Right ventricle myocardium inferior (tissue), 1 donor: ENCODE measurements around the gene MATCAP1. TPM values are rescaled to one million over a fixed set of nuclear protein-coding genes. Genes with fewer than 3 reads are reported as not detected.

Experiments used
- ATAC-seq: fragments of 200-7000 bp; cut with Tn5 transposase; one replicate; pipeline ENCODE4 v1.9.1; 2020; ENCODE audit warnings: mild to moderate bottlenecking, moderate library complexity
- DNase-seq: peaks from one replicate; pipeline ENCODE4 v3.0.0; 2021; ENCODE audit errors: missing footprints
- intact Hi-C: fragments of 100-400 bp; cut with DNase I; formaldehyde crosslinking; loops from one replicate; pipeline ENCODE4 v1.11.0; 2022
- total RNA-seq: library from RNA; stranded (reverse); fragmentation: NEBNext Ultra II Directional; extraction: Animal tissue kit (Norgen Biotek cat#: 25700); gene quantifications from one replicate; pipeline ENCODE4 v1.2.1, GENCODE V29; 2021
- donor health status: DM: no; HTN: yes; CAD: no; lungs with severe emphysema.

The MATCAP1 gene
- total RNA-seq, 1 donor from 2014 or later: 9.8 TPM

DNA sequence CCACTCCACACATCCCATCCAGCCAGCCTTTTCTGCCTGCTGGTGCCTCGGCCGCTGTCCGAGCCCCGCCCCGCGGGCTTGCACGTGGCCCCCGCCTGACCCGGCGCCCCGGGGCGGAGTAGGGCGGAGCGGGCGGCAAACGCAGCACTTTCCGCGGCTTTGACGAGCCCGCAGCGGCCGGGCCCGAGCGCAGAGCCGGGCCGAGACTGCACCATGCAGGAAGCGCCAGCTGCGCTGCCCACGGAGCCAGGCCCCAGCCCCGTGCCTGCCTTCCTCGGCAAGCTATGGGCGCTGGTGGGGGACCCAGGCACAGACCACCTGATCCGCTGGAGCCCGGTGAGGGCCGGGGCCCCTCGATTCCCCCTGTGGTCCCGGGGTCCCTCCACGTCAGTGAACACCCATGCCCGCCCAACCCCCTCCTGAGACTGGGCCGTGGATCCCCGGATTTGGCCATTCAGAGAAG lies 19.1 kb downstream of the MATCAP1 start, which contains the start of gene HSF4:
HSF4 (plus strand) TSS at position 147 of the 463 bp plus-strand sequence; CDS start at position 214, 67 bp downstream.
- DNase-seq: peak; percentile 87
- ATAC-seq: peak; percentile 62
- intact Hi-C loops: no loop called here

DNA sequence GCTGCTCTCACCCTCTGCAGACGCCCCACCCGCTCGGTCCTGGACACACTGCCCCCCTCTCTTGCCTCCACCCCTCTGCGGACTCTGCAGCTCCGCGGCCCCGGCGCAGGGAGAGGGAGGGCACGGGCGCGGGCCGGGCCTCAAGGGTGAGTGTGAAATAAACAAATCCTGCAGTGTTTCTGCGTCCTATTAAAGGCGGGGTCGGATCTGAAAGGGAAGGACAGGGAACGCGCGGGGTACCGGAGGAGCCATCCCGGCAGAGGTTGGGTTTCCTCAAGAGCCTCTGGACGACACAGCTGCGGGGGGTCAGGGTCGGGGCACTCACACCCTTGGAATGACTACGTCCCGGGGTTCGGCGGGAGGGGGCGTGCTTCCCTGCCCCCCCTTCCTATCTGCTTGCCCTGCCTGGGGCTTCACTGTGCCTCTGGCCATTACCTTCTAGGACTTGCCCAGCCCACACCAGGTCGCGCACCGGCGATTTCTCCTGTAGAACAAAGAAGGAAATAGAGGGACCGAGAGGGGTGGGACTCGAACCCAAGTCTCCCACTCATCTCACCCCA lies 19.7 kb downstream of the MATCAP1 start:
- DNase-seq (peak; percentile 62), ATAC-seq (peak; percentile 17)
- intact Hi-C loops: no loop called here

DNA sequence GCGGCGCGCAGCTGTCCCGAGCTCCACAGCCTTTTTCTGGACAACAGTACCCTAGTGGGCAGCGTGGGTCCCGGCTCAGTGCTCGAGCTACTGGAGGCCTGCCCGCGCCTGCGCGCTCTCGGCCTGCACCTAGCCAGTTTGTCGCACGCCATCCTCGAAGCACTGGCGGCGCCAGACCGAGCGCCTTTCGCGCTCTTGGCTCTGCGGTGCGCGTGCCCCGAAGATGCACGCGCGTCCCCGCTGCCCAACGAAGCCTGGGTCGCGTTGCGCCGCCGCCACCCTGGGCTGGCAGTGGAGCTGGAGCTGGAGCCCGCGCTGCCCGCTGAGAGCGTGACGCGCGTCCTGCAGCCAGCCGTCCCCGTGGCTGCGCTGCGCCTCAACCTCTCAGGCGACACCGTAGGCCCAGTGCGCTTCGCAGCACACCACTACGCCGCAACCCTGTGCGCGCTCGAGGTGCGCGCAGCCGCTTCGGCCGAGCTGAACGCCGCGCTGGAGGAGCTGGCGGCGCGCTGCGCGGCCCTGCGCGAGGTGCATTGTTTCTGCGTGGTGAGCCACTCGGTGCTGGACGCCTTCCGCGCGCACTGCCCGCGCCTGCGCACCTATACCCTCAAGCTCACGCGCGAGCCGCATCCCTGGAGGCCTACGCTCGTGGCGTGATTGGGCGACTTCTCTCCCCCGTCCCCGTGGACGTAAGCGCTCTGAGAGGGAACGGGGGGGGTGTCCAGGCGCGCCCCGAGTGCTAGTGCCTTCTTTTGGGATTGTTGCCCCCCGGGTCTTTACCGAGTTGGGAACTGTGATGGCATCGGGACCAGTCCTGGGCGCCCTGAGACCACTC lies 20.4 kb downstream of the MATCAP1 start:
- peak; percentile 51 for ATAC-seq
- intact Hi-C loops: no loop called here

DNA sequence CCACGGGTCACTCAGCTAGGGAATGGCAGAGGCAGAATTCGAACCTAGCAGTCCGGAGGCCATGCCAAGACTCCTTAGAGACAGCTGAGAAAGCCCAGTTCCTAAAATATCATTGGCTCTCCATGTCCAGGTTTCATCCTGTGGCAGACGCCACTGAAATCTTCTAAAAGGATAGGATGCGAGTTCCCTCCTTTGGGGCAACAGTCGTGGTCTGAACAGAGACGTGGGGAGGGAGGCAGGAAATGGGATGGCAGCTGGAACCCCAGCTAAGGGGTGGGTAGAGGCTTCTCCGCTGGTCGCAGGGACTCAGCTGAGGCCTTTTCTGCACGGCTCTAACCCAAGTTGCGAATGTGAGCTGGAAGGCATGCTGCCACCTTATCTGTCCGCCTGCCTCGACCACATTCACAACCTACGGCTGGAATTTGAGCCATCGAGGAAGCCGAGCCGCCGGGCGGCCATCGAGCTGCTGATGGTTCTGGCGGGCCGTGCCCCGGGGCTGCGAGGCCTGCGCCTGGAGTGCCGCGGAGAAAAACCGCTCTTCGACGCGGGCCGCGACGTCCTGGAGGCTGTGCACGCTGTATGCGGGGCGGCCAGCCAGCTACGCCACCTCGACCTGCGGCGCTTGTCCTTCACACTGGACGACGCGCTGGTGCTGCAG lies 21.1 kb downstream of the MATCAP1 start:
- DNase-seq: peak; percentile 39
- intact Hi-C loops: no loop called here
- no peak for ATAC-seq

More for the DNA sequence above, 20.4 kb downstream of the MATCAP1 start:
- DNase-seq: peak; percentile 86

DNA sequence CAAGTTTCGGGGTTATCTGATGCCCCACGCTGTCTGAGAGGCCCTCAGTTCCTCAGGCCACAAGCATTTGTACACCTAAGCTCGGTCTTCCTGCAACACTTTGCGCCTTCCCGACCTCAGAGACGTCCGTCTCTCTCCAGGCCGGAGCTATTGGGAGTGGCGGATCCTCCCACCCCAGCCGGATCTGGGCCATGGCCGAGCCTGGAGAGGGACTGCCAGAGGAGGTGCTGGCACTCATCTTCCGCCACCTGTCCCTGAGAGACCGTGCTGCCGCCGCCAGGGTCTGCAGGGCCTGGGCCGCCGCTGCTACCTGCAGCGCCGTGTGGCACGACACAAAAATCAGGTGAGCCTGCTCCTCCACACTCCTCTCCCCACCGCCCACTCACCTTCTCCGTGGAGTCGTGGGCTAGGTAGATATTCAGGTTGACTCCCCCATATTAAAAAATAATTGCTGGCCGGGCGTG lies 22.1 kb downstream of the MATCAP1 start:
- DNase-seq (peak; percentile 75), ATAC-seq (peak; percentile 16)
- intact Hi-C loops: loop anchor here (1.0 to 2.0 kb wide), 2 partner anchors 23 to 257 kb away; no protein-coding TSS in a partner anchor

DNA sequence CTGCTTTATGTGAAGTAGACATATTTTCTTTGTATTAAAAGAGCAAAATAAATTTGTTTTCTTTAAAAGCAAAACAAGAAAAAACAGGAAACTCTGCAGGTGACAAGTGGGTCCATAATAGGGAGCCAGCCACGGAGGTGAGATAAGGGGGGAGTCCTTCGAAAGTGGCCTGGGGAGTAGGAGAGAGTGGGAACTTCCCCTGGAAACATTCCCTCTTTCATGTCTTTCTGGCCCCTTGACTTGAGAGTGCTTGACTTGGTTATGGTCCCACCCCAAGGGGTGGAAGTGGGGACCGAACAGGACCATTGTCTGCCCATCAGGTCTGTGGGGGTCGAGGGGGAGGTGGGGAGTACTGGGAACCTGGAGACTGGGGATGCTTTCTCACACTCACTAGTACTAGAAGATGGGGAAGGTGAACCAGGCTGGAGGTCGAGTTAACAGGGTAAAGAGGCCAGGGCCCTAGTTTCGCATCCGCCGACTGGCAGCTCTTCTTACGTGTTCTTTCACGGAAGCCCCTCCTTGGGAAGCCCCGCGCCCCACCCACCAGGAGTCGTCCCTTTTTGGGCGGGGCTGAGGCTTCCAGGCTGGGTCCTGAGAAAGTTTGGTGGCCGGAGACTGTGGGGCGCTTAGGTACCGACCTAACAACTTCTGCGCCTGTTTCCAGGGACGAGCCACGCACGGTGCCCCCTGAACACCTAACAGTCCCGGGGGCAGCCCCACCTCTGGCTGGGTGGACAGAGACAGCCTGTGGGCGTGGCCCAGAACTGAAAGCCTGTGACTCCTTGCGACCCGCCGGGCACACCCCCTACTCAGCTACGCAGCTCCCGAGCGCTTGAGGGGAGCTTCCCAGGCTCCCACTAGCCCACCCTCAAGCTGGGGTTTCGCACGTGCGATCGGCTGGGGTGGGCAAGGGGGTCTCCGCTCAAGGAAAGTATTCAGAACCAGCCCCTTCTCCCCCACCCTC lies 24.8 kb downstream of the MATCAP1 start:
- intact Hi-C loops: loop anchor here (5.0 kb wide), 2 partner anchors 47 to 132 kb away; partner anchors contain the start of gene CBFB
- peak; percentile 81 for DNase-seq
- no peak for ATAC-seq

DNA sequence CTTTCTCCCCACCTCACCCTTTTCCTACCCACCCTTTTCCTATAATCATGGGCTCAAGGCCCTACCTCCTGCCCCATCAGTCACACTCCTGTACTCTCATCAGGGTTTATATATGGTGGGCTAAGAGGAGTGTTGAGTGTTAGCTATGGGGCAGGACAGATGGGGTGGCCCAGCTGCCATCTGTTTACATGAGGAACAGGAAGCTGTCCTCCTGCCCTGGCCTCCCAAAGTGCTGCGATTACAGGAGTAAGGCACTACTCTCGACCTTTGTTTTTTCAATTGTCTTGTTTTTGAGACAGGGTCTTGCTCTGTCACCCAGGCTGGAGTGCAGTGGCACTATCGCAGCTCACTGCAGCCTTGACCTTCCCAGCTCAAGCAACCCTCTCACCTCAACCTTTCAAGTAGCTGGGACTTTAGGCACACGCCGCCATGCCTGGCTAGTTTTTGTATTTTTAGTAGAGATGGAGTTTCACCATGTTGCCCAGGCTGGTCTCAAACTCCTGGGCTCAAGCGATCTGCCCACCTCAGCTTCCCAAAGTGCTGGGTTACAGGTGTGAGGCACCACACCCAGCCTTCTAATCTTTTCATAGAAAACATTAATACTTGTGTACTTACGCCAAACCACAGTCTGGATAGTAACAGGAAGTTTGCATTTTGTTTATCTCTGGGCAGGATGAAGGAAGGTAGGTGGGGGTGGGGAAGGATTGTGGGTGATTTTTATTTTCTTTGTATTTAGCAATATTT lies 25.7 kb downstream of the MATCAP1 start:
- ATAC-seq (no peak), DNase-seq (no peak)
- intact Hi-C loops: loop anchor here (5.0 kb wide), 2 partner anchors 46 to 131 kb away; partner anchors contain the start of gene CBFB

DNA sequence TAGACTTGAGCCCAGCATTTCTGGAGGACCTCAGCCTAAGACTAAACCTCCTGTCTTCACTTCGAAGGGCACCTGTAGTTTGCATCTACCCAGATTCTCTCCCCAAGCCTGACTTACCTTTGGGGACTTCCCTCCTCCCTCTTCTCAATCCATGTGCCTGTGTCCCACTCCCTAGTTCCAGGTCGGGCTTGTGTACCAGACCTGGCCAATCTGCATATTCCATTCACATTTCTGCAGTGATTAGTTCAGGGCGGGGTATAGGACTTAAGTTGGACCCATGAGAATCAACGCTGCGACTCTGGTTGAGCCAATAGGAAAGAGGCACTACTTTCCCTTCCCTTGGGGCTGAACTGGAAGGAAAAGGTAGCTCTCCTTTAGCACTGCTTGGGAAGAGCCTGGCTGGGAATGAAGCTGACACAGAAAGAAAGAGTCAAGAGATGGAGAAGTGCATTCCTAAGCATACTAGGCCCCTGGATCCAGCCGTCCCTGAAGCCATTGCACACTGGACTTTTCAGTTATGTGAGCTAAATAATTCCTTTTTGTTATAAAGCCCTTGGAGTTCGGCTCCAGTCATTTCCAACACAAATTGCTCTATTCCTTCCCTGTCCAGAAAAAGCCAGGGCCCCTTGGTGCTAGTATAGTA lies 26.5 kb downstream of the MATCAP1 start:
- ATAC-seq (no peak), DNase-seq (no peak)
- intact Hi-C loops: loop anchor here (5.0 kb wide), 2 partner anchors 45 to 130 kb away; partner anchors contain the start of gene CBFB

DNA sequence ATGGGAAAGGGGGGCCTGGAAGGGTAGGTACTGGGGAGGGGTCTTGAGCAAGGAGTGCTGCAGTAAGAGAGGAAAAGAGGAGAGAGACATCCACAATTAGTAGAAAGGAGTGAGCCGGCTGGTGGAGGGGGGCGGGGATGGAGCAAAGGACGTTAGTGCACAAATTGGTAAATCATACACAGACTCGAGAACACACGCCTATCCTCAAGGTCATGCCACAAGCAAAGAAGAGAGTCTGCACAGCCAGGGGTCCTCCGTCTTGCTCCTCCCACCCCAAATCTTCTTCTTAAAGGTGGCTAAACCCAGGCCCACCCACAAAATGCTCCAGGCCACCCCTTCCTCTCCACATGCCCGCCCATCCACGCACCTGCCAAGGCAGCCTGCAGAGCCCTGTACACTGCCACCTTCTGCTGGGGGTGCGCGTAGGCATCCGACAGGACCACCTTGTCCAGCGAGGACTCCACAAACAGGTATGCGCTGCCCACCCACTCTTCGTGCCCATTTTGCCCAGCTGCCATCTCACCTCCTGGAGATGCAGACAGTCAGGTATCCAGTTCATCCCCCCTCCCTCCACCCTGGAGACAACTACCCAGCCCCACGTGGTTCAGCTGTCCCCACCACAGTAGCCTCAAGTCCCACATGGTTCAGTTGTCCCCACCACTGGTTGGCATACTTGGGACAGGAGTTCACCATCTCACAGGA lies 27.5 kb downstream of the MATCAP1 start:
- peak; percentile 56 for DNase-seq

DNA sequence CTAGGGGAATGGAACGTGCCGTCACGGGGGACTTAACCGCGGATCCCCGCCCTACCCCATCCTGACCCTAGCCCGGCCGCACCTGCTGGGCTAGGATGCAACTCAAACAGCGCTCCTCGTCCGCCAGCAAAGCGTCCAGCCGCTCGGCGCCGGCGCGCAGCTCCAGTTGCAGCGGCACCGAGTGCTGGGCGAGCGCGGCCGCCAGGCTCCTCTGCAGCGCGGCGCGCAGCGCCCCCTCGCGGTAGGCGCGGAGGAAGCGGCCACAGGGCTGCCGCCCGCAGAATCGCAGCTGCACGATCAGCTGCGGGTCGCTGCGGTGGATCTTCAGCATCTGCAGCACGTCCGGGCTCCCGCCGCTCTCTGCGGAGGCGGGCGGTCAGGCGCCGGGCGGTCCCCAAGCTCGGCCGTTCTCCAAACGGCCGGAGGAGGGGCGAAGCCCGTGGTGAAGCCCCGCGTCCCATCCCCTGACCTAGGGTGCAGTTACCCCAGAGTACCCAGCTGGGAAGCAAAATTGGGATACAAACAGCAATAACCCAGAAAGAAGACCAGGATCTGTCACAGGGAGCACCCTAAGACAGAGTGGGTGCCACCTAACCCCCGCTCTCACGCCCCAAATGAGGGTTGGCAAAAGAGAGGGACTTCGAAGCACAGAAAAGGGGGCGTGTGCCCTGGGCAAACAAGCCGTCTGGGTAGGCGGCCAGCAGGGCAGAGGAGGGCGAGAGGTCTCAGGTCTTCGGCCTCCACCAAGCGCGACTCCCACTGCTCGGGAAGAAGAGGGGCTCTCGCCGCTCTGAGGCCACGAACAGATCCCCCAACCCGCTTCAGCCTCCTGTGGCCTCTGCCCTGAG lies 28.2 kb downstream of the MATCAP1 start:
- intact Hi-C loops: loop anchor here (1.0 to 5.0 kb wide), 3 partner anchors 43 to 178 kb away; partner anchors contain the start of gene CBFB
- DNase-seq (peak; percentile 92), ATAC-seq (peak; percentile 63)

More for the DNA sequence above, 27.5 kb downstream of the MATCAP1 start:
- intact Hi-C loops: loop anchor here (5.0 kb wide), 2 partner anchors 44 to 129 kb away; partner anchors contain the start of gene CBFB
- no peak for ATAC-seq

DNA sequence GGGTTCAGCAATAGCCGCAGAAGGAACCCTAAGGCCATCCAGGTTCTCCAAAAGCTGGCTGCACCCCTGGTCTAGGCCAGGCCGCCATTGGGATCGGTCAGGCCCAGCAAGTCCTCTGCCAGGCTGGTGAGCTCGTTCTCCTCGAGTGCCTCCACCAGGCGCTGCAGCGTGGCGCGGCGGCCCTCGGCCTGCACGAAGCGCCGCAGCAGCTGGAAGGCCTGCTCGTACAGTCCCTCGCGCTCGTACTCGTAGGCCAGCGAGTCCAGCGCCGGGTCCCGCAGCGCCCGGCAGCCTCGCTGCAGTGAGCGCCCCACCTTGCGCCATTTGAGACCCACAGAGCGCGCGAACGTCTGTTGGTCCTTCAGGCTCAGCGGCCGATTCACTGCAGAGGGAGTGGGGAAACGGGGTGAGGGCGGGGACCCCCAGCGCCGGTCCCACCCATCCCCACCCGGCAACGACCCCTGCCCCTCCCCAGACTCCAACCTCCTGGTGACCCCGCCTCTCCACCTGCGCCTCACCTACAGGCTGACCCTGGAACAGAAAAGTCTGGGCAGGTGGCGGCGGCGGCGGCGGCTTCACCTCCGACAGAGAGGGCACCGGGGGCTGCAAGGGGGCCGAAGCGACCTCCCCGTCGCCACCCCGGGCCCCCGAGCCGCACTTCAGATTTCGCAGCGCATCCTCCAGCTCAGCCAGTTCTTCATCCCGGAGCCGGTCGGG lies 29.0 kb downstream of the MATCAP1 start:
- DNase-seq (no peak), ATAC-seq (no peak)
- intact Hi-C loops: loop anchor here (1.0 to 5.0 kb wide), 3 partner anchors 42 to 177 kb away; partner anchors contain the start of gene CBFB

DNA sequence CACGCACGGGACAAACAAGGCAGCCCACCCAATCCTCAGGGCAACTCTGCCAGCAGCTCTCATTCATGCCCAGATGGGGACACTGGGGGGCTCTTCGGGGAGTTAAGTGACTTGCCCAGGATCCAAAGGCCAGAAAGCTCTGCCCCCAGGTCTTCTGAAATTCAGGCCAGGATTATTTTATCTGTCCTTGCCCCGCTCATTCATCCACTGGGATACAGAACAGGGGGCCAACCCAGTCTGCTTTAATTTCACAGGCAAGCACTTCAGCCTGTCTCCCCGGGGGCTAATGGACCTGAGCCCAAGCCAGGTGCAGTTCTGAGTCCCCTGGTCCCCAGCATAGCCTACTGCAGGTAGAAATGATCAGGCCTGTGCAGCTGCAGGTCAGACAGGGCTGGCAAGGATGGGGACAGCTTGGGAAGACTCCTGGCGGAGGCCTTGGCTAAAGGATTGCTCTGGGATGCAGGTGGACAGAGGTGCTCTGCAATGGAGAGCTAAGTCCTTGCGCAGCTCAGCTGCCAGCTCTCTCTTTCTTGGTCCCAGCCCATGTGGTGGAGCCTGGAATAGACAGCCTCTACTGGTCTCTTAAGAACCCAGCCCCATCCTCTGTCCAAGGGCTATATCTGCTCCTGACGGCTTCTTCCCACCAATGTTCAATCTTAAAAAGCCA lies 32.2 kb downstream of the MATCAP1 start:
- DNase-seq (peak; percentile 49), ATAC-seq (no peak)
- intact Hi-C loops: no loop called here

DNA sequence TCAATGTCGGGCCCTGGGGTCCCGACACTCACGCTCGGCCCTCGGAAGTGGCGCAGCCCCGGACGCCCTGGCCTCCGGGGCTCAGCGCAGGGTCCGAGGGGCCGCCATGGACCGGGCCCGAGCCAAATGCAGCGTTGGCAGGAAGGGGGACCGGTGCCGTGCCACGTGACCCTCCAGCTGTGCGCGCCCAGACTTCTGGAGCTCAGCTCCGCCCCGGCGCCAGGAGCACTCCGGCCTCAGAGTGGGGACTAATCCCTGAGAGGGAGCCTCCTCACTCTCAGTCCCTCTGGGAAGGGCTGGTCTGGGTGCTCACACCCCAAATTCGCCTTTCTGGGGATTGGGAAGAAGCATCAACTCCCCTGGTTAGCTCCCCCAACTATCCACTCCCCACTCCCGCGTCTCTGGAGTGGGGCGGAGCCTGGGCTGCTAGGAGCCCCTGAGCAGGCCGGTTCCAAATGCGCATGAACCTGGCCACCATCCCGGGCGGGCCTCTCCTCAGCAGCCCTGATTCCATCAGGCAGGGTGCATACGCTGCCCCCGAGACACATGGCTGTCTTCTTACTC lies 32.8 kb downstream of the MATCAP1 start, which contains the start of gene B3GNT9:
B3GNT9 (minus strand) TSS at position 166 of the 564 bp plus-strand sequence. CDS start 513 bp downstream, outside the sequence.
- ATAC-seq (peak; percentile 84), DNase-seq (peak; percentile 89)
- intact Hi-C loops: no loop called here
